Fibroblast of villous mesenchyme (primary cell): ENCODE measurements around the gene NECTIN1. TPM values are rescaled to one million over a fixed set of nuclear protein-coding genes. Genes with fewer than 3 reads are reported as not detected.

ENCODE experiments used
- DNase-seq: peaks from one replicate; pipeline ENCODE4 v3.0.0-alpha.2; 2010; ENCODE audit warnings: low read depth
- H3K4me3 ChIP-seq: 2 replicates; pipeline ENCODE4 v1.5.1; 2011; ENCODE audit warnings: low read depth, mild to moderate bottlenecking, low read length
- total RNA-seq: library from RNA; depleted of rRNA; stranded (reverse); fragments of >200 nt; gene quantifications from 2 replicates; pipeline ENCODE4 v1.2.3, GENCODE V29; 2012
- TF ChIP-seq, protein P1 (sequence below): IDR thresholded peaks from 2 replicates; pipeline ENCODE4 v1.5.1; 2012; ENCODE audit warnings: low read depth, mild to moderate bottlenecking, low read length; ENCODE audit not compliant: insufficient read depth

The NECTIN1 gene
- total RNA-seq, 1 donor, result 3.9 TPM

DNA sequence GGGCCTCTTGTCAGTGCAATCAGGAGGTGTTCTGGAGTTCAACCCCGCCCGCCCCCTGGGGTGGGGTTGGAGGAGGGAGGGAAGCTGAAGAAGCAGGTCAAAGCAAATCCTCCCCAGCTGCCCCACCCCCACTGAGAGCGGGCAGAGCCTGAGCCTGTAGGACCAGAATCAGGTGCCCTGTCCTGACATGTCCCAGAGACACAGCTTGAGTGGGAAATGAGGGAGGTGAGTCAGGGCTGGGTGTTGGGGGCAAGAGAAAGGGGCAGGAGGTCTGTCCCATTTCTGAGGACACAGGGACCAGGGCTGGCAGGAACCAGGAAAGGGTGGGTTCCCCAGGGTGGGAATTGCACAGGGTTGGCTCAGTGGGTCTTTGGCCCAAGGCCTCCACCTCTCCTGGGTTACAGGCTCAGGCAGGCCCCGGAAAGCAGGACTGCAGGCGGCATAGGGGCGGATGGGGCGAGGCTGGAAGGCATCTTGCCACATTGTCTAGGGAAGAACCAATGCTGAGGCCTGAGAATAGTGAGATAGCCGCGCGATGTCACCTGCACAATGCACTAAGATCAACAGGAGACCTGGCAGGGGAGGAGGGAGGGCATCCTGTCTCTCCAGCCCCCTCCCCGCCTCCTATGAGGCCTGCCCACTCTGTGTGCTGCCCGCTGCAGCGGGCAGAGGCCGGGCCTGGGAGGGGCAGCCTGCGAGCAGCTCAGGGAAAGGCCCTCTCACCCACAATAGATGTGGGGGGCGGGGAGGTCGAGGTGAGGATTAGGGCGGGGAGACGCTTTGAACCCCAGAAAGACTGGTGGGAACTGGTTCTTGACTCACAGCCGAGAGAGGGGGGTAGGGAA, 32.4 kb downstream of the NECTIN1 start:
- H3K4me3 ChIP-seq, result no peak overlapping the region
- TF ChIP-seq, protein P1, sequence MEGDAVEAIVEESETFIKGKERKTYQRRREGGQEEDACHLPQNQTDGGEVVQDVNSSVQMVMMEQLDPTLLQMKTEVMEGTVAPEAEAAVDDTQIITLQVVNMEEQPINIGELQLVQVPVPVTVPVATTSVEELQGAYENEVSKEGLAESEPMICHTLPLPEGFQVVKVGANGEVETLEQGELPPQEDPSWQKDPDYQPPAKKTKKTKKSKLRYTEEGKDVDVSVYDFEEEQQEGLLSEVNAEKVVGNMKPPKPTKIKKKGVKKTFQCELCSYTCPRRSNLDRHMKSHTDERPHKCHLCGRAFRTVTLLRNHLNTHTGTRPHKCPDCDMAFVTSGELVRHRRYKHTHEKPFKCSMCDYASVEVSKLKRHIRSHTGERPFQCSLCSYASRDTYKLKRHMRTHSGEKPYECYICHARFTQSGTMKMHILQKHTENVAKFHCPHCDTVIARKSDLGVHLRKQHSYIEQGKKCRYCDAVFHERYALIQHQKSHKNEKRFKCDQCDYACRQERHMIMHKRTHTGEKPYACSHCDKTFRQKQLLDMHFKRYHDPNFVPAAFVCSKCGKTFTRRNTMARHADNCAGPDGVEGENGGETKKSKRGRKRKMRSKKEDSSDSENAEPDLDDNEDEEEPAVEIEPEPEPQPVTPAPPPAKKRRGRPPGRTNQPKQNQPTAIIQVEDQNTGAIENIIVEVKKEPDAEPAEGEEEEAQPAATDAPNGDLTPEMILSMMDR, result no peak
- no peak for DNase-seq

DNA sequence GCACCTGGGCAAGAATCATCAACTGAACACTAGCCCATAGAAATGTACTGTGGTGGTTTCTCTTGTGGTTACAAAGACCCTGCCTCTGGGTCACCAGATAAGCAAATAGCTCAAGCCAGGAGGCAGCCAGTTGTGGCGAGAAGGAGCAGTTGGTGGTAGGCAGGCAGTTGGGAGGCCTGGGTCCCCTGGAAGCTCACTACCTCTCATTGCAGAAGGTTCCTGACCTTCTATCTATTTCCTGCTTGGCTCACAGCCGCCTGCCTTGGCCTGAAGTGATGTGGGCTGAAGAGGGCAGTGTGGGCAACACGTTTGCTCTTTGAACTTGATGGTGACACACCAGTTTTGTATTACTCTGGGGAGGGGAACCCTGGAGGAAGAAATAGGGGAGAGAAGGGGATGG, 34.7 kb downstream of the NECTIN1 start:
- DNase-seq, result no peak
- TF ChIP-seq, protein P1, result peak; percentile 4
- no peak overlapping the region for H3K4me3 ChIP-seq

DNA sequence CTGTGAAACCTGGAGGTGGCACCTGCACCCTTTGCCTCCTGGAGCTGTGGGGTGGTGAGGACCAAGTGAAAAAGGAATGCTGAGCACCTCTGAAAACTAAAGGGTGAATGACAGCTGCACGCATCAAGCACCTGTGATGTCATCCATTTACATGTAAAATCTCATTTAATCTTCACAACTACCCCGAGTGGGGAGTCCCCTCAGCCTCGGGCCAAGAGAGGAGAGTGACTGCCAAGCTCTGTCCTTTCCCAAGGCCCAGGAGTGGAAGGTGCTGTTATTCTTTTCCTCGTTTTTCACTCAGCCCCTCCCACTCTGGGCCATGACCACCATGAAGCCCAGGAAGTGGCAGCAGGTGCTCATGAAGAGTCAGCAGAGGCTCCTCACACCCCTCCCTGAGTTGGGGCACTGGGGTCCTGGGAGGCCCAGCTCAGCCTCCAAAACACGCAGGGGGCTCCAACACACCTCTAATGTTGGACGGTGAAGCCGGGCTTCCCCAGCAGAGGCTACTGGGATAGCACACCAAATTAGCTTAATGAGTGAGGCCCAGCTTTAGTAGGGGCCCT, 35.7 kb downstream of the NECTIN1 start:
- no peak for DNase-seq

DNA sequence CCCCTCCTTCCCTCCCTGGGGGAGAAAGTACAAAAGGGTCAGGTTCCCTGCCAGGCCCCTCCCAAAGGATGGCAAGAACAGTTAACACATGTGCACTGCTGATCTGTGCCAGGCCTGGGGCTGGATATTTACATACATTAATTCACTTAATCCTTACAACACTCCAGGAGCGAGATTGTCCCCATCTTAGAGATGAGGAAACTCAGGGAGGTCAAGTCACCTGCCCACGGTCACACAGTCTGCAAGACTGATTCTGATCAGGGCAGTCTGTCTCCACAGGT, 36.5 kb downstream of the NECTIN1 start:
- H3K4me3 ChIP-seq, result no peak overlapping the region
- no peak for DNase-seq
- TF ChIP-seq, protein P1, result no peak

More for the DNA sequence above, 35.7 kb downstream of the NECTIN1 start:
- no peak overlapping the region for H3K4me3 ChIP-seq
- TF ChIP-seq, protein P1, result no peak

DNA sequence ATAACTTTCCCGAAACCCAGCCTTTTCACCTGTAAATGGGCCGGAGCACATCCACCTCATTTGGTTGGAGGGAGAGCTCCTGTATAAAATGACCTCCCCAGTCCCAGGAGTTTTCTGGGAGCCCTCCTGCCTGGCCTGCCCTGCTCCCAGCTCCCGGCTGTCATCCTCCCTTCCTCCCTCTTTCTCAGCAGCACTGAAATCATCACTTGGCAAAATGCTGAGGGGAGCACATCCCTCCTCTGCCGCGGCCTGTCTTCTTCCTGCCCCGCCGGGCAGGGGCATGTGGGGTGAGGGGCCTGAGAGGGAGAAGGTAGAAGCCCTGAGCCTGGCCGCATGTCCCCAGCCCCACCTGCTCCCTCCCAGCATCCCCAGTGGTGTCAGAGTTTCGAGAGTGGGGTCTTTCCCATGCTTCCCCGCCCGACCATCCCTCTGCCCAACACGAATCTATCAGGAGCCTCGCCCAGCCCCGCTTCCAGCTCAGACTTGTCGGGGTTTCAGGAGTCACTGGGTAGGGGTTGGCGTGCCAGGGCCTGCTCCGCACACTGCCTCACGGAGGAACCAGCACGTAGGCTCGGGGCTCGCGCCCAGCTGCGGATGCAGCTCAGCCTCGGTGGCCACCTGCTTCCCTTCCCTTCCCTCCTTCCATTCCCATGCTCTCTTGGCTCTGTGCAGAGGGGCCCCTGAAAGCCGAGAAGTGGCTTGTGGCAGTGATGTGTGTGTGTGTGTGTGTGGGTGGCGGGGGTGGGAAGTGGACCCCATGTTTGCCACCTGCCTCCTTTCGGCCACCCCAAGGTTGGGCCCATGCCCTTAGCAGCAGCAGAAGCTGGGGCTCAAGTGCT, 37.1 kb downstream of the NECTIN1 start:
- H3K4me3 ChIP-seq, result no peak overlapping the region
- DNase-seq, result no peak
- TF ChIP-seq, protein P1, result no peak

DNA sequence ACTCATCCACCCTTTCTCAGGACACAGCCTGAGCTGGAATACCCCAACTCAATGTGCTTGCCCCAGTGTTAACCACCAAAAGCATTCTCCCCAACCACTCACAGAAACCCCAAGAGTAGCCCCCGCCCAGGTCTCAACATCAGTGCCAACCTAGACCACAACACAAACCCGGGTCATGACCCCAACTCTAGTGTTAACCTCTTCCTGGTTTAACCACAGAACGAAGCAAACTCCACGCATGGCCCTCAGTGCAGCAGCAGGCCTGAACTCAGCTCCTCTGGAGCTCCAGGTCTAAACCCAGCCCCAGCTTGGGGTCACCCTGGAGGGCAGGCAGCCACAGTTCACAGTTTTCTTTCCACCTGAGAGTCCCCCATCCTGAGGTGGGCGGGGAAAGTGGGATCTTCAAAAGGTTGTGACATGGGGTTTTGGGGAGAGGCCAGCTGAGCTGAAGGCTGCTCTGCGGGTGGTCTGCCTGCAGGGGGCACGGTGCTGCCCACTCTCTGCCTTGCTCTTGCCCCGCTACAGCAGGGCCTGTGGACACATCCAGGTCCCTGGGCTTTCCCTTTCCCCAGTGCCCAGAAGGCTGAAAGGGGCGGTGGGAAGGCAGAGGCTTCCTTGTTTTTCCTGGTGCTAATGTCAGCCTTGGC, 37.9 kb downstream of the NECTIN1 start:
- TF ChIP-seq, protein P1, result peak; percentile 3
- DNase-seq, result no peak
- no peak overlapping the region for H3K4me3 ChIP-seq
